Upper lobe of left lung (tissue), 6 donors: ENCODE data around the gene EP300. TPM values are rescaled to one million over a fixed set of nuclear protein-coding genes. Genes with fewer than 3 reads are reported as not detected.

Source experiments
- ATAC-seq, 2 donors: fragments of 200-7000 bp; cut with Tn5 transposase; one replicate each; pipeline ENCODE4 v1.9.1; 2022; ENCODE audit warnings: mild to moderate bottlenecking in 2 of 2, moderate library complexity in 2 of 2; ENCODE audit not compliant: low FRiP score in 2 of 2
- DNase-seq, 2 donors: peaks; one replicate each; pipeline ENCODE4 v3.0.0-alpha.2; 2019 to 2020
- H3K27ac ChIP-seq, 4 donors: fragments of 200-600 bp; sonication (generic); one replicate each; pipeline ENCODE4 v1.5.1; 2016 to 2019
- H3K27me3 ChIP-seq, 4 donors: fragments of 200-600 bp; sonication (generic); one replicate each; pipeline ENCODE4 v1.5.1; 2017 to 2019
- H3K36me3 ChIP-seq, 4 donors: fragments of 200-600 bp; sonication (generic); one replicate each; pipeline ENCODE4 v1.5.1; 2016 to 2019
- H3K4me1 ChIP-seq, 4 donors: fragments of 200-600 bp; sonication (generic); one replicate each; pipeline ENCODE4 v1.5.1; 2018 to 2019
- H3K4me3 ChIP-seq, 4 donors: fragments of 200-600 bp; sonication (generic); one replicate each; pipeline ENCODE4 v1.5.1; 2017 to 2019; ENCODE audit warnings: mild to moderate bottlenecking in 2 of 4, moderate library complexity in 1 of 4
- H3K9me3 ChIP-seq, 4 donors: fragments of 200-600 bp; sonication (generic); one replicate each; pipeline ENCODE4 v1.5.1; 2018 to 2019
- CTCF ChIP-seq, 6 experiments: fragments of 450-650 bp in 4 of 6; fragments of 200-600 bp in 2 of 6; sonication (generic) in 2 of 6; IDR thresholded peaks; one replicate each; pipeline ENCODE4 v1.5.1; 2016 to 2019; ENCODE audit warnings: antibody characterized with exemption in 6 of 6
- EP300 ChIP-seq, 4 donors: sonication (generic); formaldehyde crosslinking; IDR thresholded peaks; one replicate each; pipeline ENCODE4 v1.5.1; 2017; ENCODE audit warnings: antibody characterized with exemption in 4 of 4, control low read depth in 2 of 4
- POLR2A ChIP-seq, 4 donors: fragments of 450-650 bp; IDR thresholded peaks; one replicate each; pipeline ENCODE4 v1.5.1; 2016 to 2017; ENCODE audit warnings: antibody characterized with exemption in 4 of 4, mild to moderate bottlenecking in 2 of 4
- POLR2AphosphoS5 ChIP-seq, 2 donors: sonication (generic); formaldehyde crosslinking; IDR thresholded peaks; one replicate each; pipeline ENCODE4 v1.5.1; 2017; ENCODE audit warnings: antibody characterized with exemption in 2 of 2
- WGBS, 2 donors: methylation state at CpG; one replicate each; pipeline ENCODE4 v1.1.5; 2017 to 2018; 5-methylcytosine and 5-hydroxymethylcytosine counted together
- total RNA-seq, 6 donors: library from RNA; depleted of rRNA in 4 of 6; stranded (reverse); fragments of >200 nt in 4 of 6; gene quantifications; one replicate each; pipeline versions ENCODE4 v1.1.0 to v1.2.1, GENCODE V29; 2016 to 2021
- donor health status: DM: no; HTN: no; CAD: no; lungs with moderate emphysema.
- donor health status: DM: no; HTN: yes; CAD: no; lungs with severe emphysema.

EP300 gene
- total RNA-seq, 6 donors from 2014 or later, result 66.3 to 257 (median 86.1) TPM

GRCh38 chr22:41146573-41146972 is 54.2 kb downstream of the EP300 start:
- no peak for TF ChIP-seq CTCF (IDR thresholded peaks at IDR 0.05)
- TF ChIP-seq POLR2A (IDR thresholded peaks at IDR 0.05), result no peak
- TF ChIP-seq EP300 (IDR thresholded peaks at IDR 0.05), result no peak
- no peak for TF ChIP-seq POLR2AphosphoS5 (IDR thresholded peaks at IDR 0.05)
- no peak overlapping the region for H3K27ac ChIP-seq
- H3K4me1 ChIP-seq, result no peaks in the 10 kb centered on the region
- no peaks in the 10 kb centered on the region for H3K27me3 ChIP-seq
- DNase-seq (no peak), ATAC-seq (no peak)
- H3K4me3 ChIP-seq, result no peak overlapping the region
- no peaks in the 10 kb centered on the region for H3K9me3 ChIP-seq
- peaks cover 77 to 100% (median 88%) of the 10 kb centered on the region in 4 donors for H3K36me3 ChIP-seq
- 72 to 75% methylated on average over 4 of the region's 4 CpGs for WGBS, 2 donors

- Histone ChIP-seq H3K27ac (no peak overlapping the region), H3K9me3 (no peaks in the 10 kb centered on the region), H3K36me3 (peaks cover 80 to 100% (median 88%) of the 10 kb centered on the region in 4 donors), H3K4me3 (no peak overlapping the region), H3K27me3 (no peaks in the 10 kb centered on the region), H3K4me1 (no peaks in the 10 kb centered on the region)
- DNase-seq, result no peak
- TF ChIP-seq EP300 (IDR thresholded peaks at IDR 0.05) (no peak), POLR2A (IDR thresholded peaks at IDR 0.05) (no peak), CTCF (IDR thresholded peaks at IDR 0.05) (no peak), POLR2AphosphoS5 (IDR thresholded peaks at IDR 0.05) (no peak)
- ATAC-seq, result no peak
- WGBS, 2 donors, result 84 to 86% methylated on average over 5 of the region's 5 CpGs
Measured at GRCh38 chr22:41147722-41148121, 55.3 kb downstream of the EP300 start.

- peaks cover 79 to 100% (median 95%) of the 10 kb centered on the region in 4 donors for H3K36me3 ChIP-seq
- no peaks in the 10 kb centered on the region for H3K9me3 ChIP-seq
- no peak for ATAC-seq
- no peak overlapping the region for H3K4me3 ChIP-seq
- no peak for TF ChIP-seq POLR2A (IDR thresholded peaks at IDR 0.05)
- DNase-seq, result no peak
- H3K27me3 ChIP-seq, result no peaks in the 10 kb centered on the region
- no peaks in the 10 kb centered on the region for H3K4me1 ChIP-seq
- 93 to 100% methylated on average over 7 of the region's 7 CpGs for WGBS, 2 donors
- H3K27ac ChIP-seq, result no peak overlapping the region
Measured at GRCh38 chr22:41152902-41153301, 60.5 kb downstream of the EP300 start.

GRCh38 chr22:41157083-41157482 is 64.7 kb downstream of the EP300 start:
- no peak for DNase-seq
- ATAC-seq, result no peak
- peak overlapping the region in 1 of 4 donors; percentile 4 for H3K27ac ChIP-seq
- H3K9me3 ChIP-seq, result no peaks in the 10 kb centered on the region
- peaks cover 57 to 100% (median 90%) of the 10 kb centered on the region in 4 donors for H3K36me3 ChIP-seq
- no peaks in the 10 kb centered on the region for H3K4me1 ChIP-seq
- TF ChIP-seq CTCF (IDR thresholded peaks at IDR 0.05) (no peak), EP300 (IDR thresholded peaks at IDR 0.05) (no peak), POLR2A (IDR thresholded peaks at IDR 0.05) (no peak), POLR2AphosphoS5 (IDR thresholded peaks at IDR 0.05) (no peak)
- H3K27me3 ChIP-seq, result no peaks in the 10 kb centered on the region
- no peak overlapping the region for H3K4me3 ChIP-seq
- WGBS, 2 donors, result 67 to 72% methylated on average over 4 of the region's 4 CpGs

GRCh38 chr22:41169157-41169556 is 76.8 kb downstream of the EP300 start:
- DNase-seq (no peak), ATAC-seq (no peak)
- Histone ChIP-seq H3K4me3 (no peak overlapping the region), H3K27me3 (no peaks in the 10 kb centered on the region), H3K27ac (no peak overlapping the region), H3K9me3 (no peaks in the 10 kb centered on the region), H3K4me1 (peaks cover 0 to 11% (median 0%) of the 10 kb centered on the region in 4 donors), H3K36me3 (peaks cover 62 to 100% (median 81%) of the 10 kb centered on the region in 4 donors)
- 87 to 93% methylated on average over 8 of the region's 8 CpGs for WGBS, 2 donors
- TF ChIP-seq CTCF (IDR thresholded peaks at IDR 0.05) (no peak), EP300 (IDR thresholded peaks at IDR 0.05) (no peak), POLR2A (IDR thresholded peaks at IDR 0.05) (no peak), POLR2AphosphoS5 (IDR thresholded peaks at IDR 0.05) (no peak)
